DOHH2 (cell line): ENCODE results near the gene PIGR.

Source experiments
- EZH2phosphoT487 ChIP-seq: fragments of 200-600 bp; sonication (generic); IDR thresholded peaks from 2 replicates; pipeline ENCODE4 v1.6.1; 2017; ENCODE audit warnings: borderline replicate concordance, mild to moderate bottlenecking, antibody characterized with exemption, low read length, moderate library complexity, mixed read lengths
- TF ChIP-seq, protein P1 (sequence below): fragments of 200-600 bp; sonication (generic); IDR thresholded peaks from one replicate; pipeline ENCODE4 v1.5.1; 2014; ENCODE audit warnings: antibody characterized with exemption, mild to moderate bottlenecking, low read depth, low read length; ENCODE audit not compliant: poor library complexity, severe bottlenecking

DNA sequence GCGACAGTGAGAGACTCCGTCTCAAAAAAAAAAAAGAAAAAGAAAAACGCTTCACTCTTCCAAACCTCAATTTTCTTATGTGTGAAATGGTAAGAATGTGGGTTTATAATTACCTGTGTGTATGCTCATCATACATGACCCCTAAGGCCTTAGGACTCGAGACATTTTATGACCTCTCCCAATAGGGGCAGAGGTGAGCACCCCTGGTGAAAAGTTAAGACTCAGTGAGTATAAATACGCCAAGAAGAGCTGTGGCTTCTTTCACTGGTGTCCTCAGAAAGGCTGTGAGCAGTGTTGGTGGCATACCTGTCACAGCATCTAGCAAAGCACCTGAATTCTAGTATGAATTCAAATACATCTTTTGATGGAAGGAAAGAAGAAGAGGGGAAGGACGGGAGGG, 16.7 kb downstream of the PIGR start:
- TF ChIP-seq, protein P1, sequence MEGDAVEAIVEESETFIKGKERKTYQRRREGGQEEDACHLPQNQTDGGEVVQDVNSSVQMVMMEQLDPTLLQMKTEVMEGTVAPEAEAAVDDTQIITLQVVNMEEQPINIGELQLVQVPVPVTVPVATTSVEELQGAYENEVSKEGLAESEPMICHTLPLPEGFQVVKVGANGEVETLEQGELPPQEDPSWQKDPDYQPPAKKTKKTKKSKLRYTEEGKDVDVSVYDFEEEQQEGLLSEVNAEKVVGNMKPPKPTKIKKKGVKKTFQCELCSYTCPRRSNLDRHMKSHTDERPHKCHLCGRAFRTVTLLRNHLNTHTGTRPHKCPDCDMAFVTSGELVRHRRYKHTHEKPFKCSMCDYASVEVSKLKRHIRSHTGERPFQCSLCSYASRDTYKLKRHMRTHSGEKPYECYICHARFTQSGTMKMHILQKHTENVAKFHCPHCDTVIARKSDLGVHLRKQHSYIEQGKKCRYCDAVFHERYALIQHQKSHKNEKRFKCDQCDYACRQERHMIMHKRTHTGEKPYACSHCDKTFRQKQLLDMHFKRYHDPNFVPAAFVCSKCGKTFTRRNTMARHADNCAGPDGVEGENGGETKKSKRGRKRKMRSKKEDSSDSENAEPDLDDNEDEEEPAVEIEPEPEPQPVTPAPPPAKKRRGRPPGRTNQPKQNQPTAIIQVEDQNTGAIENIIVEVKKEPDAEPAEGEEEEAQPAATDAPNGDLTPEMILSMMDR = no peak
- no peak for TF ChIP-seq EZH2phosphoT487
